PFSK-1 (cell line): ENCODE data around the gene IFT22.

ENCODE experiments used
- FOXP2 ChIP-seq: optimal IDR thresholded peaks from 2 replicates; pipeline ENCODE3; 2011; ENCODE audit warnings: borderline replicate concordance, control low read depth, inconsistent platforms; ENCODE audit not compliant: insufficient read depth; ENCODE audit errors: extremely low read length, extremely low read depth
- POLR2AphosphoS5 ChIP-seq: IDR thresholded peaks from 2 replicates; pipeline ENCODE4 v1.6.1; 2012; ENCODE audit warnings: low read depth, mild to moderate bottlenecking, control low read depth, low read length, moderate library complexity
- REST ChIP-seq, 2 experiments: IDR thresholded peaks; 2 replicates each; pipeline versions ENCODE4 v1.6.1 to v1.8.0; 2011 to 2012; ENCODE audit warnings: low read depth in 2 of 2, low read length in 2 of 2, control low read depth in 1 of 2, inconsistent platforms in 1 of 2, mild to moderate bottlenecking in 1 of 2, moderate library complexity in 1 of 2; ENCODE audit not compliant: insufficient read depth in 1 of 2
- SIN3A ChIP-seq: IDR thresholded peaks from 2 replicates; pipeline ENCODE4 v1.6.1; 2012; ENCODE audit warnings: mild to moderate bottlenecking, low read length, moderate library complexity, borderline replicate concordance; ENCODE audit not compliant: insufficient read depth
- TAF1 ChIP-seq: IDR thresholded peaks from 2 replicates; pipeline ENCODE4 v1.6.1; 2012; ENCODE audit warnings: low read length, control low read depth, borderline replicate concordance; ENCODE audit not compliant: insufficient read depth

IFT22 gene

GRCh38 chr7:101333912-101334311 lies 12.3 kb upstream of the IFT22 start:
- TF ChIP-seq SIN3A: no peak
- no peak for TF ChIP-seq REST (IDR thresholded peaks at IDR 0.05; ENCODE audit: insufficient read depth in 1 of 2, low read depth in 2 of 2, low read length in 2 of 2)
- no peak for TF ChIP-seq FOXP2
- no peak for TF ChIP-seq POLR2AphosphoS5
- TF ChIP-seq TAF1: no peak

- no peak for TF ChIP-seq TAF1
- no peak for TF ChIP-seq POLR2AphosphoS5
- no peak for TF ChIP-seq FOXP2
- TF ChIP-seq REST (IDR thresholded peaks at IDR 0.05; ENCODE audit: insufficient read depth in 1 of 2, low read depth in 2 of 2, low read length in 2 of 2): no peak
- TF ChIP-seq SIN3A: no peak
Measured at GRCh38 chr7:101332026-101332425, 10.4 kb upstream of the IFT22 start.

- TF ChIP-seq REST (IDR thresholded peaks at IDR 0.05; ENCODE audit: insufficient read depth in 1 of 2, low read depth in 2 of 2, low read length in 2 of 2): no peak
- TF ChIP-seq TAF1: no peak
- TF ChIP-seq SIN3A: no peak
- TF ChIP-seq POLR2AphosphoS5: no peak
- TF ChIP-seq FOXP2: no peak
Measured at GRCh38 chr7:101330011-101330484, 8.4 kb upstream of the IFT22 start.

GRCh38 chr7:101328159-101328558 lies 6.5 kb upstream of the IFT22 start:
- TF ChIP-seq FOXP2 (no peak), REST (IDR thresholded peaks at IDR 0.05; ENCODE audit: insufficient read depth in 1 of 2, low read depth in 2 of 2, low read length in 2 of 2) (no peak), POLR2AphosphoS5 (no peak), SIN3A (no peak), TAF1 (no peak)

GRCh38 chr7:101319401-101319800 lies 2.2 kb downstream of the IFT22 start:
- TF ChIP-seq TAF1 (no peak), POLR2AphosphoS5 (no peak)
